NCI-H774 (cell line): Measurements from ENCODE around the gene AMZ1.

Source experiments
- DNase-seq: peaks from one replicate; lab custom pipeline; 2025; lab: John Stamatoyannopoulos, UW

AMZ1 gene

GRCh38 chr7:2687881-2688318 is at the start of gene AMZ1:
Gene AMZ1, plus strand, starts transcription at chr7:2688202. Its CDS starts 12,250 bp downstream, at chr7:2700452.
- DNase-seq: no peak

- no peak for DNase-seq
Measured at GRCh38 chr7:2638224-2638991, 49.6 kb upstream of the AMZ1 start.

- no peak for DNase-seq
Measured at GRCh38 chr7:2639181-2639681, 48.8 kb upstream of the AMZ1 start.

DNA sequence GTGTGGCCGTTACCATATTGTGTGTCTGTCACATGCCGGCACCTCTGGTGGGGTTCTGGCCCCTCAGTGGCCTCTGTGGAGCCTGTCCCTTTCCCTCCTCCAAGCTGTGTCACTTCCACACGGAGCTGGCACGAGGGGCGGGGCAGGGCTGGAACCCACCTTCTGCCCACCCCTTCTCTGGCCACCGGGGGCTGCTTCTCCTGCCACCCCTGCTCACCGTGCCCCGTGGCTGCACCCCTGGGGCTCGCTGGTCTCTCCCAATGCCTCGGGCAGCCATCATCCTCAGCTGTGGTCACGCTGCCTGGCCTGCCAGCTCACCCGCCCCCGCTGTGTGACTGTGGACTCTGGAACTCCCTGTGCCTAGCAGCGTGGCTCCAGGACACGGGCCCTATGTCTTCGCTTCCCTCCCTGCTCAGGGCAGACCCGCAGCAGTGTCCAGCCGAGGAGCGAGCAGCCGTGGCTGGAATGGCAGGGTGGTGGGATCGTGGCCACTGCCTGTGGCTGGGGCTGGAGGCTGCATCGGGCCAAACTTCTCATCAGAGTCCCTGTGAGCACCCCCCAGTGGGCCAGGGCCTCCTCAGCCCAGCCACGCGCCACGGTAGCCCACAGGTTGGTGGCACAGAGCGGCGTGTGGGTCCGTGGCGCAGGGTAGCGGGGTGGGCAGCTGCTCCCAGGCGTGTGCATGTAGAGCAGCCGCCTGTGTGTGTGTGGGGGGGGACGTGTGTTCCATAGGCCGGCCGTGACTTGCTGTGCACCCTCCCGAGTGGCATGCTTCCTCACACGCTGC is 48.1 kb upstream of the AMZ1 start:
- no peak for DNase-seq

DNA sequence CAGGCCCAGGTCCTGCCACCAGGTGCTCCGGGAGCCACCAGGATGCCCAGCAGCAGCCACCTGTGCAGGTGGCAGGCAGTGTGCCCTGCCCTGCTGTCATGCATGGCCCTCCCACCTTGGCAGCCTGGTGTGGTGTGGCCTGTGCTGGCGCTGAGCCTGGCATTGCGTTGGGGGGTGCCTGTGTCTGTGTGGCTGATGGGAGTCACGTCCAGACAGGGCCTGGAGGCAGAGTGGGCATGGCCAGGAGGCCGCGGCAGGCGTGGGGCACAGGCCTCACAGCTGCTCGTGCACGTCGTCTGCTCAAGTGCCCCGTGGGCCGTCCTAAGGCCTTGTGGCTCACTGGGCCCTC is 47.5 kb upstream of the AMZ1 start:
- DNase-seq: no peak

DNA sequence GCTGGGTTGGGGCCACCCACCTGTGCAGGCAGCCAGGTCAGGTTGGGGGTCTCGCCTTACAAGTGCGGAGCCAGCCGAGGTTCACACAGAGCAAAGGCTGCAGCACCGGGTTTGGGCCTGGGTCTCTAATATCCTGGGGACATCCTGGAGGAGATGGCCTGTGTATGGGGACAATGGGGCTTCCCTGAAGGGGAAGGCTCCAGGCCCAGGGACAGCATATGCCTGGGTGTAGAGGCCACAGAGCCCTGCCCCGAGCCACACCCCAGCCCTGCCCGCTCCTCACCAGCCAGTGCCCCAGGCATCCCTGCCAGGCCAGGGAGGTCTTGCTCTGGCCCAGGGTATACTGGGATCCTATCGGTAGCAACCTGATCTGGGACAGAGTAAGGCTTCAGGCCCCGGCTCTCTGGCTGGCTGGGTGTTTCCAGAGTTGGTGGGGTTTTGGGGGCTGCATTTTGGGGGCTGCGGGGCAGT is 47.1 kb upstream of the AMZ1 start:
- no peak for DNase-seq

DNA sequence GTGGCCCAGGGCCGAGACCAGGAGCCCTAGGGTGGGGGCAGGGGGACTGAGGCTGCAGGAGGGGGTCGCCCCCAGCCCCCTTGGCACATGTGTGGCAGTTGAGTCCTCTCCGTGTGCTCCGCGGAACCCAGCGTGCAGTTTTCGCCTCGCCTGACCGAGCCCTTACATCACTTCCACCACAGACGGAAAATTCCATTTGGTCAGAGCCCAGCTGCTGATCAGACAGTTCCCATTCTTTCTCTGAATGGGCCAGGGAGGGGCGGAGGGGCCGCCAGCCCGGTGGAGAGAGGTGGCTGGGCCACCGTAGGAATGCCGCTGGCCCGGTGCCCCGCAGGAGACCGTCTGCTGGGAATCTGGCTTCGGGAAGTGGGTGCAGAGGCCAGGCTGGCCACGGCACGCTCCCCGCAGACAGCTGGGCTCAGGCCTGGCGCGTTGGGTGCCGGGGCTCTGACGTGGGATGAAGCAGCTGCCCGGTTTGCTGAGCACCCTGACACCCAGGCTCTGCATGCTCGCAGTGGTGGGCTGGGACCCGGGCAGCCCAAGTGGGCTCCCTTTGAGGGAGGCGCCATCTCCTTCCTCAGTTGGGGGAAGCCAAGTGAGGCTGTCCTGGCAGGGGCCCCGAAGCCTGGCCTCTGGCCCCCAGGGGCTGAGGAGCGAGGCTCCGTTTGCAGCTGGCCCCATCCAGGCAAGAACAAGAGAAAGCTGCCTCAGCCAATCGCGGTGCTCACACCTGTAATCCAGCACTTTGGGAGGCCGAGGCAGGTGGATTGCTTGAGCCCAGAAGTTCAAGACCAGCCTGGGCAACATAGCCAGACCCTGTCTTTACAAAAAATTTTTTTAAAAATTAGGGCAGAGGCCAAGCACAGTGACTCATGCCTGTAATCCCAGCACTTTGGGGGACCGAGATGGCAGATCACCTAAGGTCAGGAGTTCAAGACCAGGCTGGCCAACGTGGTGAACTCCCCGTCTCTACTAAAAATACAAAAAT is 46.3 kb upstream of the AMZ1 start:
- no peak for DNase-seq

- no peak for DNase-seq
Measured at GRCh38 chr7:2643386-2644219, 44.4 kb upstream of the AMZ1 start.

- no peak for DNase-seq
Measured at GRCh38 chr7:2644220-2644561, 43.8 kb upstream of the AMZ1 start.

- no peak for DNase-seq
Measured at GRCh38 chr7:2644562-2645273, 43.3 kb upstream of the AMZ1 start.

DNA sequence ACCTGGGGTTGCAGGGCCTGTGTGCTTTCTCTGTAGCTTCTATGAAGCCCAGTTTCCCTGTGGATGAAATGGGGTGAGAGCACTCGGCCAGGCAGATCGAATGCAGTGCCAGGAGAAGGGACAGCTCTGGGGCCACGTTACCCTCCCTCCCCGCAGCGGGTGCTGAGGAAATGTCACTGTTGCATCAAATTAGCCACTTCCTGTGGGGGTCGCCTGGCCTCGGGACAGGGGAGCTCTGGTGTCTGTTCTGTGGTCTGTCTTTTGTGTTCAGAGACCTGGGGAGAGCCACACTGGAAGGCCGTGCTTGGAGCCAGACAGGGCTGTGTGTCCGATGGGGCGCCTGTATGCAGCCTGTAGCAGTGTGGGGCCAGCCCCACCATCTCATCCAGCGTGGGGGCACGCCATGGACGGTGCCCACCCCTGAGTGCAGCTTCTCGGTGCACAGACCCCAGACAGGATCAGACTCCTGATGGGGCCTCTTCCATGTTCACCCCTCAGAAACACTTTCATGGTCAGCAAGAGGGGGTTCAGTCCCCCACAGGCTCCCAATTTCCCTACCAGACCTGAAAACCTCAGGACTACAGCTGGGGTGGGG is 42.6 kb upstream of the AMZ1 start:
- no peak for DNase-seq

GRCh38 chr7:2646336-2646679 is 41.7 kb upstream of the AMZ1 start:
- DNase-seq: no peak

DNA sequence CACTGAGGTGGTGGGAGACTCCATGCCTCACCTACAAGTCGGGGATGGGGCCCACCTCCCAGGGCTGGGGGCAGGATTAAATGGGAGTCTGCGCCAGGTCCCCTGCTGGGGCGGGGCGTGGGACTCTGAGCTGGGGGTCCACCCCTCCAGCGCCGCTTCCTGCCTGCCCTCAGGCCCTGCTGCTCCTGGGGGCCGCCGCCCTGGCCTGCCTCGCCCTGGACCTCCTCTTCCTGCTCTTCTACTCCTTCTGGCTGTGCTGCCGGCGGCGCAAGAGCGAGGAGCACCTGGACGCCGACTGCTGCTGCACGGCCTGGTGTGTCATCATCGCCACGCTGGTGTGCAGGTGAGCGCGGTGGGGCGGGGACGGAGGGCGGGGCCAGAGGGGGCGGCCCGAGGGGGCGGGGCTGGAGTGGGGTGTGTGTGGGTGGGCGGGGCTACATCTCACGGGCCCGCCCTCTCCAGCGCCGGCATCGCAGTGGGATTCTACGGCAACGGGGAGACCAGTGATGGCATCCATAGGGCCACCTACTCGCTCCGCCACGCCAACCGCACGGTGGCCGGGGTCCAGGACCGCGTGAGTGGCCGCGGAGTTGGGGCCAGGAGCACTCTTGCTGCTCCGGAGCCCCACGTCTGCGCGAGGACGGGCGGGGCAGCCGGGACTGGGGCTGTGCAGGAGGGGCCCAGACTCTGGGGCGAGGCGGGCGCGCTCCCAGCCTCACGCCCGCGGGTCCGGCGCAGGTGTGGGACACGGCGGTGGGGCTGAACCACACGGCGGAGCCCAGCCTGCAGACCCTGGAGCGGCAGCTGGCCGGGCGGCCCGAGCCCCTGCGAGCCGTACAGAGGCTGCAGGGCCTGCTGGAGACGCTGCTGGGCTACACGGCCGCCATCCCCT is 41.1 kb upstream of the AMZ1 start:
- no peak for DNase-seq

GRCh38 chr7:2647594-2648172 is 40.3 kb upstream of the AMZ1 start:
- DNase-seq: no peak

GRCh38 chr7:2649139-2649838 is 38.7 kb upstream of the AMZ1 start:
- DNase-seq: no peak

- no peak for DNase-seq
Measured at GRCh38 chr7:2649991-2650390, 38.0 kb upstream of the AMZ1 start.

GRCh38 chr7:2650451-2650850 is 37.6 kb upstream of the AMZ1 start:
- DNase-seq: no peak

- no peak for DNase-seq
Measured at GRCh38 chr7:2651336-2651735, 36.7 kb upstream of the AMZ1 start.
